ENCODE results near the gene PNMA8A. TPM values are rescaled to one million over a fixed set of nuclear protein-coding genes. Genes with fewer than 3 reads are reported as not detected.

The PNMA8A gene
- total RNA-seq, 4 donors from 2014 or later: 1.4 to 5.3 (median 2.5) TPM

GRCh38 chr19:46431824-46432223, 39.5 kb downstream of the PNMA8A start:
- 61% methylated on average over 10 of the region's 10 CpGs for WGBS
- no peak for TF ChIP-seq CTCF (IDR thresholded peaks at IDR 0.05)
- TF ChIP-seq EP300 (IDR thresholded peaks at IDR 0.05): no peak
- TF ChIP-seq POLR2A (IDR thresholded peaks at IDR 0.05; ENCODE audit: low read depth): no peak
- no peak for TF ChIP-seq POLR2AphosphoS5 (IDR thresholded peaks at IDR 0.05)

GRCh38 chr19:46429999-46430398, 41.4 kb downstream of the PNMA8A start:
- Histone ChIP-seq H3K36me3 (no peaks in the 10 kb centered on the region), H3K4me1 (peaks cover 5 to 26% (median 22%) of the 10 kb centered on the region in 4 donors), H3K27ac (replicated peaks in 1 of 4) (no peak overlapping the region), H3K27me3 (peaks cover 0 to 52% (median 0%) of the 10 kb centered on the region in 4 donors), H3K9me3 (no peaks in the 10 kb centered on the region), H3K4me3 (no peak overlapping the region)
- WGBS: 84% methylated on average over 4 of the region's 4 CpGs
- intact Hi-C loops (cut with DNase I): no loop called here
- DNase-seq (ENCODE audit: extremely low spot score): no peak
- TF ChIP-seq POLR2AphosphoS5 (IDR thresholded peaks at IDR 0.05): no peak
- TF ChIP-seq CTCF (IDR thresholded peaks at IDR 0.05): no peak
- TF ChIP-seq EP300 (IDR thresholded peaks at IDR 0.05): no peak
- no peak for TF ChIP-seq POLR2A (IDR thresholded peaks at IDR 0.05; ENCODE audit: low read depth)

More at GRCh38 chr19:46431824-46432223, 39.5 kb downstream of the PNMA8A start:
- Histone ChIP-seq H3K4me1 (peaks cover 5 to 14% (median 12%) of the 10 kb centered on the region in 4 donors), H3K36me3 (no peaks in the 10 kb centered on the region), H3K9me3 (no peaks in the 10 kb centered on the region), H3K4me3 (no peak overlapping the region), H3K27me3 (peaks cover 0 to 43% (median 0%) of the 10 kb centered on the region in 4 donors), H3K27ac (replicated peaks in 1 of 4) (no peak overlapping the region)
- no peak for DNase-seq (ENCODE audit: extremely low spot score)
- intact Hi-C loops (cut with DNase I): no loop called here

- H3K4me1 ChIP-seq: peaks cover 5 to 26% (median 22%) of the 10 kb centered on the region in 4 donors
- intact Hi-C loops (cut with DNase I): no loop called here
- TF ChIP-seq EP300 (IDR thresholded peaks at IDR 0.05): no peak
- TF ChIP-seq POLR2AphosphoS5 (IDR thresholded peaks at IDR 0.05): no peak
- TF ChIP-seq CTCF (IDR thresholded peaks at IDR 0.05): no peak
- no peak for TF ChIP-seq POLR2A (IDR thresholded peaks at IDR 0.05; ENCODE audit: low read depth)
- H3K4me3 ChIP-seq: peak within 1 kb of the TSS; percentile 34 to 43 (median 38)
- no peaks in the 10 kb centered on the region for H3K36me3 ChIP-seq
- no peaks in the 10 kb centered on the region for H3K9me3 ChIP-seq
- H3K27ac ChIP-seq (replicated peaks in 1 of 4): no peak within 1 kb of the TSS
- peaks cover 0 to 39% (median 0%) of the 10 kb centered on the region in 4 donors for H3K27me3 ChIP-seq
- whole genome bisulfite sequencing: 36% methylated on average over 31 of the region's 52 CpGs
- no peak for DNase-seq (ENCODE audit: extremely low spot score)
Measured at GRCh38 chr19:46428239-46429135, 42.9 kb downstream of the PNMA8A start, which contains the start of gene PNMA8C. PNMA8C (minus strand) TSS chr19:46428936; CDS start chr19:46428359, 577 bp downstream.

- H3K4me3 ChIP-seq: no peak overlapping the region
- DNase-seq (ENCODE audit: extremely low spot score): no peak
- TF ChIP-seq EP300 (IDR thresholded peaks at IDR 0.05): no peak
- no peak for TF ChIP-seq POLR2AphosphoS5 (IDR thresholded peaks at IDR 0.05)
- no peak for TF ChIP-seq POLR2A (IDR thresholded peaks at IDR 0.05; ENCODE audit: low read depth)
- no peak for TF ChIP-seq CTCF (IDR thresholded peaks at IDR 0.05)
- no peaks in the 10 kb centered on the region for H3K36me3 ChIP-seq
- WGBS: 89% methylated on average over 17 of the region's 17 CpGs
- H3K27me3 ChIP-seq: peaks cover 0 to 31% (median 0%) of the 10 kb centered on the region in 4 donors
- H3K4me1 ChIP-seq: peaks cover 5 to 26% (median 22%) of the 10 kb centered on the region in 4 donors
- no peaks in the 10 kb centered on the region for H3K9me3 ChIP-seq
- H3K27ac ChIP-seq (replicated peaks in 1 of 4): no peak overlapping the region
- intact Hi-C loops (cut with DNase I): no loop called here
Measured at GRCh38 chr19:46427518-46428045, 43.8 kb downstream of the PNMA8A start.

Measured in esophagus muscularis mucosa (tissue), 4 donors.